COR-L47 (cell line): ENCODE data around the gene ITIH2.
"Not testable (repeated sequence)": the region's sequence is repeated elsewhere in the genome, so short reads cannot be mapped to it uniquely, and the experiment has no call there.

ENCODE experiments used
- DNase-seq: peaks from one replicate; lab custom pipeline; 2025; lab: John Stamatoyannopoulos, UW

ITIH2 gene, protein sequence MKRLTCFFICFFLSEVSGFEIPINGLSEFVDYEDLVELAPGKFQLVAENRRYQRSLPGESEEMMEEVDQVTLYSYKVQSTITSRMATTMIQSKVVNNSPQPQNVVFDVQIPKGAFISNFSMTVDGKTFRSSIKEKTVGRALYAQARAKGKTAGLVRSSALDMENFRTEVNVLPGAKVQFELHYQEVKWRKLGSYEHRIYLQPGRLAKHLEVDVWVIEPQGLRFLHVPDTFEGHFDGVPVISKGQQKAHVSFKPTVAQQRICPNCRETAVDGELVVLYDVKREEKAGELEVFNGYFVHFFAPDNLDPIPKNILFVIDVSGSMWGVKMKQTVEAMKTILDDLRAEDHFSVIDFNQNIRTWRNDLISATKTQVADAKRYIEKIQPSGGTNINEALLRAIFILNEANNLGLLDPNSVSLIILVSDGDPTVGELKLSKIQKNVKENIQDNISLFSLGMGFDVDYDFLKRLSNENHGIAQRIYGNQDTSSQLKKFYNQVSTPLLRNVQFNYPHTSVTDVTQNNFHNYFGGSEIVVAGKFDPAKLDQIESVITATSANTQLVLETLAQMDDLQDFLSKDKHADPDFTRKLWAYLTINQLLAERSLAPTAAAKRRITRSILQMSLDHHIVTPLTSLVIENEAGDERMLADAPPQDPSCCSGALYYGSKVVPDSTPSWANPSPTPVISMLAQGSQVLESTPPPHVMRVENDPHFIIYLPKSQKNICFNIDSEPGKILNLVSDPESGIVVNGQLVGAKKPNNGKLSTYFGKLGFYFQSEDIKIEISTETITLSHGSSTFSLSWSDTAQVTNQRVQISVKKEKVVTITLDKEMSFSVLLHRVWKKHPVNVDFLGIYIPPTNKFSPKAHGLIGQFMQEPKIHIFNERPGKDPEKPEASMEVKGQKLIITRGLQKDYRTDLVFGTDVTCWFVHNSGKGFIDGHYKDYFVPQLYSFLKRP

GRCh38 chr10:7703140-7703539, at the start of gene ITIH2:
Gene ITIH2 (plus strand): TSS chr10:7703316. CDS start chr10:7703435, 119 bp downstream.
- DNase-seq: no peak

GRCh38 chr10:7657079-7657478, 46.0 kb upstream of the ITIH2 start:
- not testable (repeated sequence) for DNase-seq

DNA sequence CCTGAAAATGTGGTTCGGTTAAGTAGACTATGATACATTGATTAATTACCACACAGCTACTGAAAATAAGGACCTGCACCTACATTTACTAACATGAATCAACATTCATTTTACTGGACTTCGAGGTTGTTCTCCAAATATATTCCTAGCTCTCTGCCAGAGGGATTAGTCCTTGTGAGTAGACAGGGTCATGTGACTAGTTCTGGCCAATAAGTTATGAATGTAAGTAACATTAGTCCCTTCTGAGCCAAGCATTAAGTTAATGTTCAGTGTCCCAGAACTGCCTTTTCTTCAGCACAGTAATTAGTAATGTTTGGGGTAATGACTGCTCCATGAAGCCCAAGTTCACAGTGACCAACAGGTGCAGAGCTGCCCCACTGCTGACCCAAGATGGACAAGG, 45.6 kb upstream of the ITIH2 start:
- no peak for DNase-seq

GRCh38 chr10:7659560-7659959, 43.6 kb upstream of the ITIH2 start:
- no peak for DNase-seq

DNA sequence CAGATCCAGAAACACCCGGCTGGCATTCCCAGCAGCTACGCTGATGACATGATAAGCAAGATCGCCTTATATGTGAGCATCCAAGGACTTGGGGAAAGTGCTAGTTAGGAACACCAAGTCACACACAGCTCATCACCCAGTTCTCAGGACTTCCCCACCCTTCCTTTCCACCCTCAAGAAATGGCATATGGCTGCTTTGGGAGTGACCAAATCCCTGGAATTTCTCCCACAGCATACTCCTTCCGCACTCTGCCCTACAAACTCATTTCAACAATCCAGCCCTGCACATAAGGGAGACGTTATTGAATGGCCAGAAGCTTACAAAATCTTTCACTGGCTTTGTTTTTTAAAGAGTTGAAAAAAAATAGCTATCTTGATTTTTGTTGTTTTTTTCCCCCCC, 40.6 kb upstream of the ITIH2 start:
- DNase-seq: no peak

GRCh38 chr10:7664707-7665106, 38.4 kb upstream of the ITIH2 start:
- DNase-seq: no peak

DNA sequence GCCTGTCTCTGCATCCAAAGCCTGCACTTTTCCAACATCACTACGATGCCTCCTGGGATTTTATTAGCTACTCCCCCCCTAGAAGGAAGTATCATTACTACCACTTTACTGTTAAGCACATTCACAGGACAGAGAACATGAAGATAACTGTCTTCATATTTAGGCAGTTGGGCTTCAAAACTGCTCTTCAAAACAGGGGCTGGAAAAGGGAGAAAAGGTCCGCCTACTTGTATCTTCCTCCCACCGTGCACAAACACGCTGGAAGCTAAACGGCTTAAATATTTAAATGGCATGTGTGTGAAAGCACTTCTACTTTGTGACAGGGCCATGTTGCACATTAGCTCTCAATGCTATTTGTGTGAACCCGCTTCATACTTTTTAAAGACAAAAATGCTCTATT, 37.3 kb upstream of the ITIH2 start:
- DNase-seq: no peak

DNA sequence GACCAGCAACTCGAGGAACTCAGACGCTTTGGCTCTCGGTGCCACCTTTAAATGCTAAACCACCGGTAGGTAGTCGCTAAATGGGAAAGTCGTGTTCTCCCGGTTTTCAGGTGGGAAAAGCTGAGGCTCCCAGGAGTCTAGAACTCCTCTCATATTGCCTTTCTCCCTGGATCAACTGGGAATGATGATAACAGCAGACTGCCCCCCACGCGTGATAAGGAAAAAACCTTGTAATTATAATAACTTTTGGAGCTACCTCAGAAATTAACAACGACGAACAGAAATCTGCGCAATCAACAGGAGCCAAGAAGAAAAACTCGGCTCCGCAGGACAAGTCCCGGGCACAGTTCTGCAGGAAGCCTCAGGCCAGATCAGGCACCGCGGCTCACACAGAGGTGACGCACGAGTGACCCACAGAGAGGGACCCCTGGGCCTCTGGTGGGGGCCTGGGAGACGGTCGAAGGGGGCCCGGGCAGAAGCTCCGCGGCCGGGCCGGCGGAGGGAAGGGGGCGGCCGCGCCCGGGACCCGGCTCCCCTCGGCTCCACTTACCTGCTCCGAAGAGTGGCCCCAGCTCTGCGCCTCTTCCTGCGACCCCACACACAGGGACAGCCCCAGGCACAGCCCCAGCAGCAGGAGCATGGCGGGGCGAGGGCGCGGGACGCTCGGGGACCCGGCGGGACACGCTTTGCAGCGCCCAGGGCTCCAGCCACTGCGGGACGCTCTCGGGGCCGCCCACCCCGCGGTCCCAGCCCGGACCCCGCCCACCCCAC, 36.7 kb upstream of the ITIH2 start, which contains the start of gene ITIH5:
Gene ITIH5 (minus strand): TSS at position 714 of the 771 bp plus-strand sequence. CDS start 74 bp downstream, at position 640.
- no peak for DNase-seq

DNA sequence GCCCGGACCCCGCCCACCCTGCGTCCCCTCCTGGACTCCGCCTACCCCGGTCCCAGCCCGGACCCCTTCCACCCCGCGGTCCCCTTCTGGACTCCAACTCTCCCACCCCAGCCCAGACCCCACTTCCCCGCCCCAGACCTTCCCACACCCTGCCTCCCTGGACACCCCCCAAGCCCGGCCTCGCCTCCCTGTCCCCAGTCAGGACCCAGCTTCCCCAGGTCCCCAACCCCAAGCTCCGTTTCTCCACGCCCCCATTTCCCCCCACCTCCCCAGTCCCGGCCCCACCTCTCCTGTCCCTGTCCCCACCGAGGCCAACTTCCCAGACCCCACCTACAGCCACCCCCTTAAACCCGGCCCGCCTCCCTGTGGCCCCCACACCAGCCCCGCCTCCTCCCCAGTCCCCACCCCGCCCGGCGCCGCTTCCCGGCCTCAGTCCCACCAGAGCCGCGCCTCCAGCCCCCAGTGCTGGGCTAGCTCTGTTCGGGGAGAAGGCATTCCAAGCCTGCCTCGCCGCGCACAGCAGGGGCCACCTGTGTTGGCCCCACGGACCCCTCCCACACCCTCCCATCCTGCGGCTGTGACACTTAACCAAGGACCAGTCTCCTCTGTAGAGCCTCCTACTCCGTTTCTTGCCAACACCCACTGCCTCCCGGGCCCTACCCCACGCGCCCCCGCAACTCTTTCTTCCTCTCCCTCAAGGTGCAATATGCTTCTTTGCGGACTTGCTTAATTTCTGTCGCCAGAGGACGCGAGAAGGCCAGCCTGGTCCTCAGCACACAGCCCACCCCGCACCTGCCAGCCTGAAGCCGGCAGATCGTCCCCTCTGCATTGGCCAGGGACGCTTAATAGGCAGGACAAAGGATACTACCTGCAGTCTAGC, 35.6 kb upstream of the ITIH2 start:
- DNase-seq: no peak

DNA sequence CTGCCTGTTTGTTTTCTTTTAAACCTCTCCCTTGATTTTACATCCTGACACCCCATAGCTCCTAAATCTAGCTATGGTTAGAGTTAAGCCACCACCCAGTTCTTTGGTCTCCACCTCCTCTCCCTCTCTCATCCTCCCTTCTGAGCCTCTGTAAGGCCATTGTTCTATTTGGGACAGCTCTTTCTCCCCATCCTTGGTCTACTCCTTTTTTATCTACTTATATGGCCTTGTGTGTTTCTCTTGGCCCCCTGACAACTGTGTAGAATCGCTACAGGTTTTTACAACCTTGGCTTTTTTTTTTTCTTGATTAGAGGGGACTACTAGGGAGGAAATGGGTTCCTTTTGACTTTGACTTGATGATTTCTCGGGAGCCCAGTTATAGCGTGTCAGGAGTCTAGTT, 33.0 kb upstream of the ITIH2 start:
- DNase-seq: no peak

GRCh38 chr10:7672341-7673134, 30.6 kb upstream of the ITIH2 start:
- no peak for DNase-seq

- DNase-seq: no peak
Measured at GRCh38 chr10:7679256-7679655, 23.9 kb upstream of the ITIH2 start.

DNA sequence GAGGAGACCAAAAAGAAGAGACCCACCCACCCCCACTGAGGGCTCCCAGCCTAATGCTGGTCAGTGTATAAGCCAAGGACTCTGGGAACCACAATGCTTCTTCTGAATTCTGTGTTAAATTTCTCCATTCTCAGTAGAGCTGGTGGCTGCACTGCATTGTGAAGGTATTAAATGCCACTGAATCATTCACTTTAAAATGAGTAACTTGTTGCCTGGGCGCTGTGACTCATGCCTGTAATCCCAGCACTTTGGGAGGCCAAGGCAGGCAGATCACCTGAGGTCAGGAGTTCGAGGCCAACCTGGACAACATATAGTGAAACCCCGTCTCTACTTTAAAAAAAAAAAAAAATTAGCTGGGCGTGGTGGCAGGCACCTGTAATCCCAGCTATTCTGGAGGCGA, 23.0 kb upstream of the ITIH2 start:
- not testable (repeated sequence) for DNase-seq

GRCh38 chr10:7686351-7687171, 16.6 kb upstream of the ITIH2 start:
- no peak for DNase-seq

DNA sequence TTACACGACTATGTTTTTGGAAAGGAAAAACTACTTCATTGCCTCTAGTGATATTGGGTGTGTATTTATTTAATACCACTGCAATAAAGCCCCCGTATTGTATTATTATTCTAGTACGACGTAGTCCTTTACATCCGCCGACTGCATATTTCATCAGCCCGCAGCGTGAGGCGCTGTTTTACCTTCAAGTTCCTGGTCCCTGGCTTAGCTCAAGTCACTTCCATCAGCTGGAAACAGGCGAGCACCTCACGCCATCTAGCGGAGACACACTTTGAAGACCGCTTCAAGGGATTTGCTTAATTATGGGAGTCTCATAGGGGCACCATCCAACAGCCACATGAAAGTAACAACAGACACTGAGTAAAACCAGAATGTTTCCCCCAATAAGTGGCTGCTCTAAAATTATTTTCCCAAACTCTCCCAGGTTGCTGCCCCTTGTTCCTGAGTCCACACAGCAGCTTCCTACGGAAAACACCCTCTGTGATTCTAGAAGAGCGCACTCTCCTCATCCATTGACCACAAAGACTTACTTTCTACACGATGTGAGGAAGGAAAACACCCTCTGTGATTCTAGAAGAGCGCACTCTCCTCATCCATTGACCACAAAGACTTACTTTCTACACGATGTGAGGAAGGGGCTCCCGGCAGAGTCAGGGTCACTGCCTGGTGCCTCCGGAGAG, 15.7 kb upstream of the ITIH2 start:
- DNase-seq: peak; percentile 55

- no peak for DNase-seq
Measured at GRCh38 chr10:7689591-7689990, 13.5 kb upstream of the ITIH2 start.

- not testable (repeated sequence) for DNase-seq
Measured at GRCh38 chr10:7690885-7691597, 12.1 kb upstream of the ITIH2 start.

DNA sequence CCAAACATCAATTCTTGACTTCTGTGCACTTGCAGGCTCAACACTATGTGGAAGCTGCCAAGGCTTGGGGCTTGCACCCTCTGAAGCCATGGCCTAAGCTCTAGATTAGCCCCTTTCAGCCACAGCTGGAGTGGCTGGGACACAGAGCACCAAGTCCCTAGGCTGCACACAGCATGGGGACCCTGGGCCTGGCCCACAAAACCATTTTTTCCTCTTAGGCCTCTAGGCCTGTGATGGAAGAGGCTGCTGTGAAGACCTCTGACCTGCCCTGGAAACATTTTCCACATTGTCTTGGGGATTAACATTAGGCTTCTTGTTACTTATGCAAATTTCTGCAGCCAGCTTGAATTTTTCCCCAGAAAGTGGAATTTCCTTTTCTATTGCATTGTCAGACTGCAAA, 10.7 kb upstream of the ITIH2 start:
- not testable (repeated sequence) for DNase-seq
